ENCODE data around the gene TPD52L2.
"Not testable (repeated sequence)": the region's sequence is repeated elsewhere in the genome, so short reads cannot be mapped to it uniquely, and the experiment has no call there.

Gene TPD52L2

GRCh38 chr20:63861981-63862901, 2.8 kb upstream of the TPD52L2 start:
- H3K4me3 ChIP-seq (ENCODE audit: low read length), result no peak overlapping the region
- no peak overlapping the region for H3K9ac ChIP-seq (ENCODE audit: low read length)
- peaks cover 26% of the 10 kb centered on the region for H3K4me1 ChIP-seq (ENCODE audit: control insufficient read depth, insufficient read depth, low read length)
- peaks cover 16% of the 10 kb centered on the region for H3K27me3 ChIP-seq (ENCODE audit: control insufficient read depth, insufficient read depth, low read length)
- H3K36me3 ChIP-seq (ENCODE audit: control insufficient read depth, insufficient read depth, low read length), result no peaks in the 10 kb centered on the region
- H3K9me3 ChIP-seq (ENCODE audit: control insufficient read depth, low read length), result no peaks in the 10 kb centered on the region

DNA sequence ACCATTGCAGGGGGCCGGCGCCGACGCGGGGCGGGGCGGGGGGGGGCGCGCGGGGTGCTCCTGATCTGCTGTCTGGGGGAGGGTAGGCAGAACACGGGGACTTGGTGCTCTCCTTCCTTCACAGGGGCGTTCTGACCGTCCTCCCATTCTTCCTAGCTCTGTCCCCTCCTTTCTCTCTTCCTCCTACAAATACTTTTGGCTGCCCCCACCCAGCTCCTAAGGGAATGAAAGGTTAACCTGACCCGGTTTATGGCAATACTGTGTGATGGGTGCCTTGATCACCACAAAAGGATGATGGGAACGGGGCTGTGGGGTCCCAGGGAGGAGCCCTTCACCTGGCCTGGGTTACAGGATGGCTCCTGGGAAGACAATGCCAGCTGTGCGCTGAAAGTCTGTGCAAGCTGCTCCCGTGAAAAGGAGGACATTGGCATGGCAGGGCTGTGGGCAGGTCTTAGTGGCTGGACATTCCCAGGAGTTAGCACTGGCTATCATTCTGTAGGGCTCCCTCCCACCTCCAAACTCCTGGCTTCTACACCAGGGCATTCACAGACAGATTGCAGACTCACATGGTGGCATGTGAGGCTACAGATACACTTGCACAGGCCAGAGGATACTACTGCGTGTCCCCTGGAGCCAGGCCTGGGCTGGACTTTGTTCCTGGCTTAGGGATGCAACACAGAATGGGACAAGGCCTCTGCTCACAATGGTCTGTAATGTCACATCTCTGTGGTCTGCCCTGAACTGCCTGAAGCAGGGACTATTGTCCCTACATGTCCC, 1.9 kb upstream of the TPD52L2 start:
- H3K4me3 ChIP-seq (ENCODE audit: low read length), result peak overlapping the region; percentile 56
- H3K9ac ChIP-seq (ENCODE audit: low read length), result peak overlapping the region; percentile 93
- no peaks in the 10 kb centered on the region for H3K36me3 ChIP-seq (ENCODE audit: control insufficient read depth, insufficient read depth, low read length)
- no peaks in the 10 kb centered on the region for H3K9me3 ChIP-seq (ENCODE audit: control insufficient read depth, low read length)
- peaks cover 19% of the 10 kb centered on the region for H3K4me1 ChIP-seq (ENCODE audit: control insufficient read depth, insufficient read depth, low read length)
- peaks cover 9% of the 10 kb centered on the region for H3K27me3 ChIP-seq (ENCODE audit: control insufficient read depth, insufficient read depth, low read length)

DNA sequence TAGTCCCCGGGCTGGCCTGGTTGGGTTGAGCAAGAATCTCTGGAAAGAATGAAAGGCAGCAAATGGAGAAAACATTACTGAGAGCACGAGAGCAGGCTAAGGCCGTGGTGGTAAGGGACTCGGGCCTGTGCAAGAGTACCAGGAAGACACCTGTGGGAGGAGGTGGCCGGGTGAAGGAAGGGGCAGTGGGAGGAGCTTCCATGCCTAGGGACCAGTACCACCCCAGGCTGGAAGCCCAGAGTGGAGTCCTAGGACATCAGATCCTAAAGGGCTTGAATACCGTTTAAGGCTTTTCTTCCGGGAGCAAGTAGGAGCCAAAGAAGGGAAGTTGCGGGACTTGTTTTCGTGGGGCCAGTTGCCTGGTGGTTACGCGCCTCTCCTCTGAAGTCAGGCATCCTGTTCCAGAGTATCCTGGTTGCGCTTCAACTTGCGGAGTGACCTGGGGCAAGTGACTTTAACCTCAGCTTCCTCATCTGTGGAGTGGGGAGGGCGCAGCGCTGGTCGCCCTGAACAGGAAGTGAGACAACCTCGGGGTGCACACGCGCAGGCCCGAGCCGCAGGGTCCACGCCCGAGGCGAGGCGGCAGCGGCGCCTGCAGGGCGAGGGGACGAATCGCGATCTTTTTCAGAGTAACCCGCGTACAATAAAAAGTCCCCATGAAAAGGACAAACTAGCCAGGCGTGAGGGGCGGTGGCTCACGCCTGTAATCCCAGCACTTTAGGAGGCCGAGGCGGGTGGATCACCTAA, 1.1 kb upstream of the TPD52L2 start:
- peaks cover 2% of the 10 kb centered on the region for H3K36me3 ChIP-seq (ENCODE audit: control insufficient read depth, insufficient read depth, low read length)
- H3K4me3 ChIP-seq (ENCODE audit: low read length), result peak overlapping the region; percentile 56
- peaks cover 11% of the 10 kb centered on the region for H3K4me1 ChIP-seq (ENCODE audit: control insufficient read depth, insufficient read depth, low read length)
- peak overlapping the region; percentile 93 for H3K9ac ChIP-seq (ENCODE audit: low read length)
- peaks cover under 1% of the 10 kb centered on the region for H3K27me3 ChIP-seq (ENCODE audit: control insufficient read depth, insufficient read depth, low read length)
- H3K9me3 ChIP-seq (ENCODE audit: control insufficient read depth, low read length), result no peaks in the 10 kb centered on the region

DNA sequence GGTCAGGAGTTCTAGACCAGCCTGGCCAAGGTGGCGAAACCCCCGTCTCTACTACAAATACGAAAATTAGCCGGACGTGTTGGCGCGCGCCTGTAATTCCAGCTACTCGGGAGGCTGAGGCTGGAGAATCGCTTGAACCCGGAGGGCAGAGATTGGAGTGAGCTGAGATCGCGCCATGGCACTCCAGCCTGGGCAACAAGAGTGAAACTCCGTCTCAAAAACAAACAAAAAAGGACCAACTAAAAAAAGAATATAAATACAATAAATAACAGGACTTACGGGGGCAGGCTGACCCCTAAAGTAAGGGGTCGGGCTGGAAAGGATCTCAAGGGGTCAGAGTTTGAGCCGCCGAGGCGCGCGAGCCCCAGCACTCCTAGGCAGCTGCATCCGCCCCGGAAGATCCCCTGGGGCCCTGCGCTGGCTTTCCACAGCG, 509 bp upstream of the TPD52L2 start:
- H3K4me1 ChIP-seq (ENCODE audit: control insufficient read depth, insufficient read depth, low read length), result peaks cover 10% of the 10 kb centered on the region

GRCh38 chr20:63867042-63867441, 2.0 kb downstream of the TPD52L2 start:
- not testable (repeated sequence) for H3K4me3 ChIP-seq (ENCODE audit: low read length); H3K36me3 ChIP-seq (ENCODE audit: control insufficient read depth, insufficient read depth, low read length)
- peaks cover 10% of the 10 kb centered on the region for H3K4me1 ChIP-seq (ENCODE audit: control insufficient read depth, insufficient read depth, low read length)

More for the DNA sequence above, 509 bp upstream of the TPD52L2 start:
- Histone ChIP-seq H3K9me3 (ENCODE audit: control insufficient read depth, low read length) (no peaks in the 10 kb centered on the region), H3K4me3 (ENCODE audit: low read length) (peak overlapping the region; percentile 40), H3K36me3 (ENCODE audit: control insufficient read depth, insufficient read depth, low read length) (peaks cover 5% of the 10 kb centered on the region), H3K9ac (ENCODE audit: low read length) (peak overlapping the region; percentile 93), H3K27me3 (ENCODE audit: control insufficient read depth, insufficient read depth, low read length) (no peaks in the 10 kb centered on the region)

DNA sequence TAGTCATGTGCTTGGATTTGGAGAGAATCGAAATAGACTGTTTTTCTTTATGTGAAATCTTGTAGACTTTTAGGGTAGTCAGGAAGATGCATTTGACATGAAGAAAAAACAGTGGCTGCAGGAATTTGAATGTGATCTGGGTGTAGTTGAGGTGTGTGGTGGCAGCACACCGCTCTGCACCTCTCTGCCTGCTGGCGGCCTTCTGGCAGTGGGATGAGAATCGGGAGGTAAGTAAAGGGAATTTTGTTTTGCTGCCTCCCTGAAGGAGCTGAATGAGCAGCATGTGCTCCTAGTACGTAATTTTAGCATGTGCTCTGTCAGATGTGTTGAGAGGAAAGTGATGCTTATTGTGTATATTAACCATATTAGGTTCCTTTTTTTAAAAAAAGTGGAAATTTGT, 3.2 kb downstream of the TPD52L2 start:
- Histone ChIP-seq H3K4me3 (ENCODE audit: low read length) (no peak overlapping the region), H3K4me1 (ENCODE audit: control insufficient read depth, insufficient read depth, low read length) (peaks cover 7% of the 10 kb centered on the region), H3K9me3 (ENCODE audit: control insufficient read depth, low read length) (no peaks in the 10 kb centered on the region), H3K9ac (ENCODE audit: low read length) (no peak overlapping the region), H3K27me3 (ENCODE audit: control insufficient read depth, insufficient read depth, low read length) (no peaks in the 10 kb centered on the region), H3K36me3 (ENCODE audit: control insufficient read depth, insufficient read depth, low read length) (peaks cover 5% of the 10 kb centered on the region)

More at GRCh38 chr20:63867042-63867441, 2.0 kb downstream of the TPD52L2 start:
- not testable (repeated sequence) for H3K27me3 ChIP-seq (ENCODE audit: control insufficient read depth, insufficient read depth, low read length); H3K9ac ChIP-seq (ENCODE audit: low read length); H3K9me3 ChIP-seq (ENCODE audit: control insufficient read depth, low read length)

- H3K4me3 ChIP-seq (ENCODE audit: low read length), result no peak overlapping the region
- no peak overlapping the region for H3K9ac ChIP-seq (ENCODE audit: low read length)
- H3K36me3 ChIP-seq (ENCODE audit: control insufficient read depth, insufficient read depth, low read length), result peaks cover 14% of the 10 kb centered on the region
- H3K4me1 ChIP-seq (ENCODE audit: control insufficient read depth, insufficient read depth, low read length), result no peaks in the 10 kb centered on the region
- H3K27me3 ChIP-seq (ENCODE audit: control insufficient read depth, insufficient read depth, low read length), result no peaks in the 10 kb centered on the region
- no peaks in the 10 kb centered on the region for H3K9me3 ChIP-seq (ENCODE audit: control insufficient read depth, low read length)
These were observed 8.5 kb downstream of the TPD52L2 start for GRCh38 chr20:63873477-63873971.

- H3K36me3 ChIP-seq (ENCODE audit: control insufficient read depth, insufficient read depth, low read length); H3K9me3 ChIP-seq (ENCODE audit: control insufficient read depth, low read length); H3K27me3 ChIP-seq (ENCODE audit: control insufficient read depth, insufficient read depth, low read length); H3K9ac ChIP-seq (ENCODE audit: low read length); H3K4me3 ChIP-seq (ENCODE audit: low read length); H3K4me1 ChIP-seq (ENCODE audit: control insufficient read depth, insufficient read depth, low read length): not testable (repeated sequence)
These were observed 9.2 kb downstream of the TPD52L2 start for GRCh38 chr20:63874241-63874640.

- Histone ChIP-seq H3K27me3 (ENCODE audit: control insufficient read depth, insufficient read depth, low read length) (no peaks in the 10 kb centered on the region), H3K36me3 (ENCODE audit: control insufficient read depth, insufficient read depth, low read length) (peaks cover 9% of the 10 kb centered on the region), H3K4me1 (ENCODE audit: control insufficient read depth, insufficient read depth, low read length) (no peaks in the 10 kb centered on the region), H3K9me3 (ENCODE audit: control insufficient read depth, low read length) (no peaks in the 10 kb centered on the region), H3K9ac (ENCODE audit: low read length) (no peak overlapping the region), H3K4me3 (ENCODE audit: low read length) (no peak overlapping the region)
These were observed 11.5 kb downstream of the TPD52L2 start for GRCh38 chr20:63876489-63877036.

DNA sequence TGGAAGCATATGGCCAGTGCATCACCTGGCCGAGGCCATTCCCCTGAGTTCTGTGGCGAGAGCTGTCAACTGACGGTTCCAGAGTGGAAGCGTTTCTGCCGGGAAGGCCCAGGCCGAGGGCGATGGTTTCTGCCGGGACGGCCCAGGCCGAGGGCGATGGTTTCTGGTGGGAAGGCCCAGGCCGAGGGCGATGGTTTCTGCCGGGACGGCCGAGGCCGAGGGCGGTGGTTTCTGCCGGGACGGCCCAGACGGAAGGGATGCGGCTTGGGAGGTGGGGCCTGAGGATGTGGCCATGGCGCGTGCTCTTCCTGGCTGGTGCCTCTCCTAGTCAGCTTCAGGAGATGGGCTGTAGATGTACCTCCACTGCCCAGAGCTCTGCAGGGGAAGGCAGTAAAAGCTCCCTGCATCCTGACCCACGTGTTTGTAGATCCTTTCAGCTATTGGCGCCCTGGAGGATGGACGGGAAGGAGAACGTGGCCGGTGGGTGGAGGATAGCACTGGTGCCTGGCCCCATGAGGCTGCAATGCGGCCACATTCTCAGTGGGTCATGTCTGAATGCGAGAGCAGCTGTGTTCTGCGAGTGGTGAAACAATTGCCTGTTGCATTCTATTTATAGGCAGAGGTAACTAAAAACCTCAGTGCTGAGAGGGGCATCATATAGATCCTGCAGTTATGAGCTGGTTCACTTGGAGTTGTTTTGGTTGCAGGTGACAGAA, 12.8 kb downstream of the TPD52L2 start:
- H3K9me3 ChIP-seq (ENCODE audit: control insufficient read depth, low read length), result no peaks in the 10 kb centered on the region
- H3K27me3 ChIP-seq (ENCODE audit: control insufficient read depth, insufficient read depth, low read length), result no peaks in the 10 kb centered on the region
- H3K36me3 ChIP-seq (ENCODE audit: control insufficient read depth, insufficient read depth, low read length), result peaks cover 9% of the 10 kb centered on the region
- H3K9ac ChIP-seq (ENCODE audit: low read length), result no peak overlapping the region
- H3K4me3 ChIP-seq (ENCODE audit: low read length), result no peak overlapping the region
- peaks cover 8% of the 10 kb centered on the region for H3K4me1 ChIP-seq (ENCODE audit: control insufficient read depth, insufficient read depth, low read length)
